Neural cell (in vitro differentiated cells): ENCODE results near the gene CH25H.

Experiments used
- POLR2AphosphoS5 ChIP-seq: IDR thresholded peaks from 2 replicates; pipeline ENCODE4 v1.6.1; 2012
- TF ChIP-seq, protein P1 (sequence below): fragments of 450-650 bp; IDR thresholded peaks from 2 replicates; pipeline ENCODE4 v1.5.1; 2014; ENCODE audit warnings: antibody characterized with exemption, mild to moderate bottlenecking, moderate library complexity; ENCODE audit not compliant: poor library complexity, severe bottlenecking

DNA sequence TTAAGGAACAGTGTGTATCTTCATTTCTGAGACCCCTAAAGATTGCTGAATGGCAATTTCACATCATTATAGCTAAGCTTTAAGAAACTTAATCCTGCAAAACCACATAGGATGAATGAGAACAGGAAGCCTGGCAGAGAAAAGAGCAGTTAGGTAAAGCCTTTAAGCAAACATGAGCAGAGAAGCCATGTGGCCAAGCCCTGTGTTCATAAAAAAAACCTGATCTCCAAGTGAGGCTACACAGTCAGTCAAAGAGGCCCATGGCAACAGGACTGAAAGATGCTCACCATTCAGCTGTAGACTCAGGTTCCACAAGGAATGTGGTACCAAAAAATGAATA is 35.2 kb upstream of the CH25H start:
- TF ChIP-seq, protein P1, sequence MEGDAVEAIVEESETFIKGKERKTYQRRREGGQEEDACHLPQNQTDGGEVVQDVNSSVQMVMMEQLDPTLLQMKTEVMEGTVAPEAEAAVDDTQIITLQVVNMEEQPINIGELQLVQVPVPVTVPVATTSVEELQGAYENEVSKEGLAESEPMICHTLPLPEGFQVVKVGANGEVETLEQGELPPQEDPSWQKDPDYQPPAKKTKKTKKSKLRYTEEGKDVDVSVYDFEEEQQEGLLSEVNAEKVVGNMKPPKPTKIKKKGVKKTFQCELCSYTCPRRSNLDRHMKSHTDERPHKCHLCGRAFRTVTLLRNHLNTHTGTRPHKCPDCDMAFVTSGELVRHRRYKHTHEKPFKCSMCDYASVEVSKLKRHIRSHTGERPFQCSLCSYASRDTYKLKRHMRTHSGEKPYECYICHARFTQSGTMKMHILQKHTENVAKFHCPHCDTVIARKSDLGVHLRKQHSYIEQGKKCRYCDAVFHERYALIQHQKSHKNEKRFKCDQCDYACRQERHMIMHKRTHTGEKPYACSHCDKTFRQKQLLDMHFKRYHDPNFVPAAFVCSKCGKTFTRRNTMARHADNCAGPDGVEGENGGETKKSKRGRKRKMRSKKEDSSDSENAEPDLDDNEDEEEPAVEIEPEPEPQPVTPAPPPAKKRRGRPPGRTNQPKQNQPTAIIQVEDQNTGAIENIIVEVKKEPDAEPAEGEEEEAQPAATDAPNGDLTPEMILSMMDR: no peak
- TF ChIP-seq POLR2AphosphoS5: no peak
